Measurements from ENCODE around the gene XPO6.

Gene XPO6

DNA sequence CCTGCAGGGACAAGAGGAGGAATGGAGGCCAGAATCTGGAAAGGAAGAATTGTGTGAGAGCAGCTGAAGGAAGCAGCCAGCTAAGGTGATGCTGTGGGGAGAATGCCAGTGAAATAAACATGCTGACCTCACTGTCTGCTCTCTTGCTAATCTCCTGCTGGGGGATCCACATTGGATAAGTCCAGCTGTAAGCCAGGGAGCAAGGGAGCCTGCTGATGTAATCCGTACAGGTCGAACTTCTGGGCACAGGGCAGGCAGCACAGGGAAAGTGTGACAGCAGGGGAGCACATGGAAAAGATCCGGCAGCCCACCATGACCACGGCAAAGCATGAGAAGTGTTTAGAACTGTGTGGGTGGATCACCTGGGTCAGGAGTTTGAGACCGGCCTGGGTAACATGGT, 7.5 kb upstream of the XPO6 start:
- H3K4me3 ChIP-seq (ENCODE audit: low read depth, low read length), result no peak overlapping the region
- TF ChIP-seq, protein P1, sequence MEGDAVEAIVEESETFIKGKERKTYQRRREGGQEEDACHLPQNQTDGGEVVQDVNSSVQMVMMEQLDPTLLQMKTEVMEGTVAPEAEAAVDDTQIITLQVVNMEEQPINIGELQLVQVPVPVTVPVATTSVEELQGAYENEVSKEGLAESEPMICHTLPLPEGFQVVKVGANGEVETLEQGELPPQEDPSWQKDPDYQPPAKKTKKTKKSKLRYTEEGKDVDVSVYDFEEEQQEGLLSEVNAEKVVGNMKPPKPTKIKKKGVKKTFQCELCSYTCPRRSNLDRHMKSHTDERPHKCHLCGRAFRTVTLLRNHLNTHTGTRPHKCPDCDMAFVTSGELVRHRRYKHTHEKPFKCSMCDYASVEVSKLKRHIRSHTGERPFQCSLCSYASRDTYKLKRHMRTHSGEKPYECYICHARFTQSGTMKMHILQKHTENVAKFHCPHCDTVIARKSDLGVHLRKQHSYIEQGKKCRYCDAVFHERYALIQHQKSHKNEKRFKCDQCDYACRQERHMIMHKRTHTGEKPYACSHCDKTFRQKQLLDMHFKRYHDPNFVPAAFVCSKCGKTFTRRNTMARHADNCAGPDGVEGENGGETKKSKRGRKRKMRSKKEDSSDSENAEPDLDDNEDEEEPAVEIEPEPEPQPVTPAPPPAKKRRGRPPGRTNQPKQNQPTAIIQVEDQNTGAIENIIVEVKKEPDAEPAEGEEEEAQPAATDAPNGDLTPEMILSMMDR (IDR thresholded peaks at IDR 0.05; ENCODE audit: insufficient read depth, low read depth, low read length, missing control alignments), result no peak
- DNase-seq (ENCODE audit: low read depth), result no peak

DNA sequence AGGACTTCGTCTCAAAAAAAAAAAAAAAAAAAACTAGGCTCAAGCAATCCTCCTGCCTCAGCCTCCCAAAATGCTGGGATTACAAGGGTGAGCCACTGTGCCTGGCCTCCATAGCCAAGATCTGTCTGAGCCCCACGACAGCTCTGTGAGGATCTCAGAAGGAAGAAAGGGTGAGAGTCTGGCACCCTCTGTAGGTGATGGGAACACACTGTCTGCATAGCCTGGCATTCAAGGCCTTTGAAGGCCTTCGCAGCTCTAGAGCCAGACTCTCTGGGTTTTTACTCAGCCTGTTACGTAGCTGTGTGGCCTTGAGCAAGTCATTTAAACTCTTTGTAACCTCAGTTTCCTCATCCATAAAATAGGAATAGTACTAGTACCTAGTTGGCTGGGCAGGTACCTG, 6.3 kb upstream of the XPO6 start:
- no peak overlapping the region for H3K4me3 ChIP-seq (ENCODE audit: low read depth, low read length)
- DNase-seq (ENCODE audit: low read depth), result peak; percentile 77
- TF ChIP-seq, protein P1 (IDR thresholded peaks at IDR 0.05; ENCODE audit: insufficient read depth, low read depth, low read length, missing control alignments), result peak; percentile 79

DNA sequence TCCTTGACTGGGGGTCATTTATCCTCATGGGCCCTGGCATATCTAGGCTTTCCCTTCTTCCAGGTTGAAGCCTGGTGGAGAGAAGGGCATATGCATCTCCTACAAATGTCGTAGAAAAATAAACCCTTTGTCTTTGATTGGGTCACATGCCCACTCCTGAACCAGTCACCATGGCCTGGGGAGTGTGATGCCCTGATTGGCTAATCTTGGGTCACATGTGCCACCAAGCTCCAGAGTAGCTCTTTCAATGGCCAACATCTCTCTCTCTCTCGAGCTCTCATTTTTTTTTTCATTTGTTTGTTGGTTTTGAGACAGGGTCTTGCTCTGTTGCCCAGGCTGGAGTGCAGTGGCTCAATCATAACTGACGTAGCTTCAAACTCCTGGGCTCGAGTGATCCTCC, 5.6 kb upstream of the XPO6 start:
- H3K4me3 ChIP-seq (ENCODE audit: low read depth, low read length), result no peak overlapping the region
- peak; percentile 21 for DNase-seq (ENCODE audit: low read depth)
- TF ChIP-seq, protein P1 (IDR thresholded peaks at IDR 0.05; ENCODE audit: insufficient read depth, low read depth, low read length, missing control alignments), result no peak

DNA sequence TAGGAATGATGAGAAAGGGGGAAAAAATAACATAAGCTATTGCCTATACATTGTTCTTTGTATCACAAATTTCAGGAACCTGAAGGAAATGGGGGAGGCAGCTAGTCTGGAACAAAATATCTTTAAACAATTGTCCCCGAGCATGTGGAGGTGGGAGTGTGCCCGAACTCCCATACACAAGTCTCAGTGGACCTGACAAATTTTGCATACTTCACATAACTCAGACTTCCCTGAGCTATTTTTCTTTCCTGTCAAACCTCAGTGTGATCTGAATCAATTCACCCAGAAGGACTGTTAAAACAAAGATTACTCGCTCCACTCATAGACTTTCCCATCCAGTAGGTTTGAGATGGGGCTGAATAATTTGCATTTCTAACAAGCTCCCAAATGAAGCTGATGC, 1.6 kb upstream of the XPO6 start:
- no peak for DNase-seq (ENCODE audit: low read depth)
- TF ChIP-seq, protein P1 (IDR thresholded peaks at IDR 0.05; ENCODE audit: insufficient read depth, low read depth, low read length, missing control alignments), result no peak
- H3K4me3 ChIP-seq (ENCODE audit: low read depth, low read length), result no peak overlapping the region

DNA sequence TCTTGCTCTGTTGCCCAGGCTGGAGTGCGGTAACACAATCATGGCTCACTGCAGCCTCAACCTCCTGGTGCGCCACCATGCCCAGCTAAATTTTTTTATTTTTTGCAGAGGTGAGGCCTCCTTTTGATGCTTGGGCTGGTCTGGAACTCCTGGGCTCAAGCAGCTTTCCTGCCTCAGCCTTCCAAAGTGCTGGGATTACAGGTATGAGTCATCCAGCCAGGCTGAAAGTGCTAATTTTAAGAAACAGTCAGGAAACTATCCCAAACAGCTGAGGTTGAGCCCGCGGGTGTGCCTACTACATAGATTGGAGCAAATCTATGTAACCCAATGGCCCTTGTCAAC, 738 bp upstream of the XPO6 start:
- no peak for DNase-seq (ENCODE audit: low read depth)
- peak overlapping the region; percentile 68 for H3K4me3 ChIP-seq (ENCODE audit: low read depth, low read length)
- TF ChIP-seq, protein P1 (IDR thresholded peaks at IDR 0.05; ENCODE audit: insufficient read depth, low read depth, low read length, missing control alignments), result no peak

DNA sequence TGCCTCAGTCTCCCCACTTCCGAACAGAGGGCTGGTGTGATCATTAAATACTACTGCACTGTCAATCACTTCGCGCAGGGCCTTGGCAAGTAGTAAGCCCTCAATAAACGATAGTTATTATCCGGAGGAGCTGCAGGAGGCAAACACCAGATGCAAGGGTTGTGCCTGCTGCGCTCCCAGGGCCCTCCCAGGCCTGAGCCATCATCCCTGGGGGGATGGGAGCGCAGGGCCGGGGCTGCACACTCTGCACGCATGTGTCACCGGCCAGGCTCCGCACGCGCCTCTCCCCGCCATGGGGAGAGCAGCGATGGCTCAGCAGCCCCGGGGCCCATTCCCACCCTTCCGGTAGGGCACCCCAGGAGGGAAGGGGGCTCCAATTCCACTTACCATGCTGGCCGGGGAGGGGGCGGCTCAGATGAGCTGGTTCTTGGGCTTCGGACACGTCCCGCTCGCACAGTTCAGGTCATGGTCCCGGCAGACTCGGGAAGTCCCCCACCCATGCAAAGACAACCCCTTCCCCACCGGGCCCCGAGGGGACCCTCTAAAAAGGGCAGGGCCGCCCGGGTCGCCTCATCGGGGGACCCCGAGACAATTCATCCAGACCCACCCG, 681 bp downstream of the XPO6 start:
- H3K4me3 ChIP-seq (ENCODE audit: low read depth, low read length), result peak overlapping the region; percentile 89
- DNase-seq (ENCODE audit: low read depth), result peak; percentile 74
- TF ChIP-seq, protein P1 (IDR thresholded peaks at IDR 0.05; ENCODE audit: insufficient read depth, low read depth, low read length, missing control alignments), result no peak

DNA sequence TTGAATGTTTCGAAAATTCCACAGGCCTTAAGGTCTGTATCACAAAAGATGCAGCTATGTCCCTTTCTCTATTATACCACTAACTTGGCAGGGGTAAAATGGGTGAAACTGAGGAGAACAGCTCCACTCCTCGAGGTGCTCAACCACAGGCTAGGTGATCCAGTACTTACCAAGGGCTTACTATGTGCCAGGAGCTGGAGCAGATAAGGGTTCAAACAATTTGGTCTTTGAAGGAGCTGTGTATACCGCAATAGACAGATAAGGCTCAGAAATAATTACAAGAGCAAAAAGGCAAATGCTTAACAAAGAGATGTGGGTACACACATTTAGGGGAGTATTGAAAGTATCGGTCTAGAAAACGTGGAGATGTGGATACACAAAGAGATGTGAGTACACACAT, 1.5 kb downstream of the XPO6 start:
- TF ChIP-seq, protein P1 (IDR thresholded peaks at IDR 0.05; ENCODE audit: insufficient read depth, low read depth, low read length, missing control alignments), result no peak
- no peak for DNase-seq (ENCODE audit: low read depth)
- peak overlapping the region; percentile 89 for H3K4me3 ChIP-seq (ENCODE audit: low read depth, low read length)

Data from GM12865 (cell line).